Measurements from ENCODE around the gene DCTN5.

- TF ChIP-seq CTCF (IDR thresholded peaks at IDR 0.05), result no peak
- TF ChIP-seq POLR2A (IDR thresholded peaks at IDR 0.05), result no peak
These were observed 64.2 kb downstream of the DCTN5 start for GRCh38 chr16:23705517-23705902.
